Measurements from ENCODE around the gene TP63. TPM values are rescaled to one million over a fixed set of nuclear protein-coding genes. Genes with fewer than 3 reads are reported as not detected.

Gene TP63
- total RNA-seq, 1 donor from 2014 or later: 0.13 TPM

DNA sequence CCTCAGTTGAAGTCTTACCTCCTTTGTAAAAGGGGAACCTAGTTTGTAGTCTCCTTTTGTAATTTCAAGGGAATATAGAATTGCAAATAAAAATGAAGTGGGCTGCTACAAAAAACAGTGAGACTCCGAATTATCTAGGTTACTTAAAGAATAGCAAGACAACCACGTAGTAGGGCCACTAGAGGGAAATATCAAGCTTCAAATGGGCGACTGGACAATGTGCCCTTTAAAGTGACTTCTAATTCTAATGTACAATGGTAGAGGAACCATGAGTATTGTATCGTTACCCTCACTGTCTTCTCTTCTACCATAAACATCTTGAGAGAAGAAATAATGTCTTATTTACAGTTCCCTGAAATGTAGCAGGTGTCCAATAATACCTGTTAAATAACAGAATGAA is 56.3 kb downstream of the TP63 start:
- no peaks in the 10 kb centered on the region for H3K36me3 ChIP-seq (ENCODE audit: control insufficient read depth, insufficient read depth, low read length)
- TF ChIP-seq CTCF (IDR thresholded peaks at IDR 0.05; ENCODE audit: insufficient read depth, low read length, poor library complexity, severe bottlenecking): no peak
- no peaks in the 10 kb centered on the region for H3K27me3 ChIP-seq (ENCODE audit: control insufficient read depth, insufficient read depth, low read length)
- DNase-seq (ENCODE audit: low read depth): no peak
- no peak overlapping the region for H3K4me3 ChIP-seq (ENCODE audit: low read depth, low read length)

- Histone ChIP-seq H3K27me3 (ENCODE audit: control insufficient read depth, insufficient read depth, low read length) (no peaks in the 10 kb centered on the region), H3K36me3 (ENCODE audit: control insufficient read depth, insufficient read depth, low read length) (no peaks in the 10 kb centered on the region), H3K4me3 (ENCODE audit: low read depth, low read length) (no peak overlapping the region)
- no peak for TF ChIP-seq CTCF (IDR thresholded peaks at IDR 0.05; ENCODE audit: insufficient read depth, low read length, poor library complexity, severe bottlenecking)
- no peak for DNase-seq (ENCODE audit: low read depth)
Measured at GRCh38 chr3:189688262-189688661, 57.1 kb downstream of the TP63 start.

GRCh38 chr3:189689625-189690024 is 58.4 kb downstream of the TP63 start:
- no peak for DNase-seq (ENCODE audit: low read depth)
- Histone ChIP-seq H3K27me3 (ENCODE audit: control insufficient read depth, insufficient read depth, low read length) (no peaks in the 10 kb centered on the region), H3K36me3 (ENCODE audit: control insufficient read depth, insufficient read depth, low read length) (no peaks in the 10 kb centered on the region), H3K4me3 (ENCODE audit: low read depth, low read length) (no peak overlapping the region)
- TF ChIP-seq CTCF (IDR thresholded peaks at IDR 0.05; ENCODE audit: insufficient read depth, low read length, poor library complexity, severe bottlenecking): no peak

DNA sequence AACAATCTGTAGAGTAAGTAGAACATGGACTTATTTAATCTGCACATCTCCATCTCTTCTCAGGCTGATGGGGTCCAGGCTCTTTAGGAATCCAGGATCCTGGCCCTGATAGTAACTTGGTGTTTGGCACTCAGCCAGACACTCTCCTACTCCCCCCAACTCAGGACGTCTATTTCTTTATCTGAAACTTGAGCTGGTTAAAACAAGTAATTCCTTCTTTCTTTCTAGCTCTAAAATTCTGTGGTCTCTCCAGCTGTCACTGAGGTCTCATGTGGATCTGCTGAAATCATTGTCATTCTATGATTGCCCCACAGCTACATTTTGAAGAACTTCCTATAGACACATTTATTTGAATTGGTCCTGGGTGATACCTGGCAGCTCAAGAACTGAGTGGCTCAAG is 59.0 kb downstream of the TP63 start:
- no peaks in the 10 kb centered on the region for H3K27me3 ChIP-seq (ENCODE audit: control insufficient read depth, insufficient read depth, low read length)
- no peaks in the 10 kb centered on the region for H3K36me3 ChIP-seq (ENCODE audit: control insufficient read depth, insufficient read depth, low read length)
- no peak overlapping the region for H3K4me3 ChIP-seq (ENCODE audit: low read depth, low read length)
- no peak for TF ChIP-seq CTCF (IDR thresholded peaks at IDR 0.05; ENCODE audit: insufficient read depth, low read length, poor library complexity, severe bottlenecking)
- no peak for DNase-seq (ENCODE audit: low read depth)

DNA sequence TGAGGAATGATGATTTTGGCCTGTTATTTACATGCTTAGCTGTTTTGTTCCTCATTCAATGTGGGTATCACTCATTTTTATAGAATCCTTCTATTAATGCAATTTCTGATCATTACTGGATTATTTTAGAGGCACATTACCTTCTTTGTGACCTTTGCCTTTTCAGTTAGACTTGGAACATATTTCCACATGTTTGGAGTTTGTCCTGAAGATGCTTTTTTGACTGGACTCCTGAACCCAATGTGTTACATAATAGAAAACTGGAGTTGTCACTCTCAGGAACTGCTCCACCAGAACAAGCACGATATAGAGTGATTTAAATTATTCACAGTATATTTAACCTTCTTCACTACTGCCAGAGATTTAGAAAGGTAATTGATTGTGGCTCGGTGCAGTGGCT is 59.5 kb downstream of the TP63 start:
- TF ChIP-seq CTCF (IDR thresholded peaks at IDR 0.05; ENCODE audit: insufficient read depth, low read length, poor library complexity, severe bottlenecking): no peak
- H3K36me3 ChIP-seq (ENCODE audit: control insufficient read depth, insufficient read depth, low read length): no peaks in the 10 kb centered on the region
- H3K27me3 ChIP-seq (ENCODE audit: control insufficient read depth, insufficient read depth, low read length): no peaks in the 10 kb centered on the region
- no peak overlapping the region for H3K4me3 ChIP-seq (ENCODE audit: low read depth, low read length)
- no peak for DNase-seq (ENCODE audit: low read depth)

DNA sequence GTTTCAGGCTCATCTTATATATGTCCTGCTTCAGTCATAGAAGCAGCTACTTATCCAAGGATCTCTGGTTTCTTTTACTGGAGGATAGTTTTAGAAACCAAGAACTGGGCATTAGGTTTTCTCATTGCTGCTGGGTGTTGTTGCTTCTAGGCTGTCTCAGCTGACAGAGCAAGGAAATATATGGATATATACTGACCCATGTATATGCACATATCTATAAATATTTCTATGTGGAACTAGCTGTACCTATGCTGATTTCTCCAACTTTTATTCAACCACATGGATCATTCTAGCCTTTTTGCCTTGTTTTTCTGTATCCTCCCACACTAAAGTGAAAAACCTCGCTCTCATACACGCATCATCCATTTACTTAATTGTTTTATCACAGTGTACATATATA is 64.2 kb downstream of the TP63 start:
- Histone ChIP-seq H3K36me3 (ENCODE audit: control insufficient read depth, insufficient read depth, low read length) (no peaks in the 10 kb centered on the region), H3K4me3 (ENCODE audit: low read depth, low read length) (no peak overlapping the region), H3K27me3 (ENCODE audit: control insufficient read depth, insufficient read depth, low read length) (no peaks in the 10 kb centered on the region)
- no peak for DNase-seq (ENCODE audit: low read depth)
- TF ChIP-seq CTCF (IDR thresholded peaks at IDR 0.05; ENCODE audit: insufficient read depth, low read length, poor library complexity, severe bottlenecking): no peak

All from kidney epithelial cell (primary cell).